HG03039 (cell line): ENCODE measurements around the gene COL5A1.

Experiments used
- ATAC-seq: cut with Tn5 transposase; IDR thresholded peaks from one replicate; pipeline ENCODE4 v1.9.1; 2021; ENCODE audit warnings: mild to moderate bottlenecking, moderate library complexity; ENCODE audit not compliant: unreplicated experiment

The COL5A1 gene

GRCh38 chr9:134722120-134722701, 80.6 kb downstream of the COL5A1 start:
- no peak for ATAC-seq

- no peak for ATAC-seq
Measured at GRCh38 chr9:134723037-134723436, 81.4 kb downstream of the COL5A1 start.

- ATAC-seq, result no peak
Measured at GRCh38 chr9:134723491-134724190, 82.0 kb downstream of the COL5A1 start.

GRCh38 chr9:134724202-134724911, 82.8 kb downstream of the COL5A1 start:
- no peak for ATAC-seq

GRCh38 chr9:134724912-134725604, 83.5 kb downstream of the COL5A1 start:
- no peak for ATAC-seq

- no peak for ATAC-seq
Measured at GRCh38 chr9:134725605-134725940, 84.0 kb downstream of the COL5A1 start.

- no peak for ATAC-seq
Measured at GRCh38 chr9:134726026-134726721, 84.6 kb downstream of the COL5A1 start.

- no peak for ATAC-seq
Measured at GRCh38 chr9:134726722-134727034, 85.1 kb downstream of the COL5A1 start.

- ATAC-seq, result no peak
Measured at GRCh38 chr9:134728021-134728795, 86.6 kb downstream of the COL5A1 start.

- no peak for ATAC-seq
Measured at GRCh38 chr9:134728801-134729495, 87.3 kb downstream of the COL5A1 start.

- ATAC-seq, result no peak
Measured at GRCh38 chr9:134730011-134730760, 88.6 kb downstream of the COL5A1 start.

GRCh38 chr9:134730761-134731496, 89.3 kb downstream of the COL5A1 start:
- ATAC-seq, result no peak

GRCh38 chr9:134731497-134732391, 90.1 kb downstream of the COL5A1 start:
- no peak for ATAC-seq

GRCh38 chr9:134732392-134733110, 90.9 kb downstream of the COL5A1 start:
- no peak for ATAC-seq

- ATAC-seq, result no peak
Measured at GRCh38 chr9:134733480-134734232, 92.1 kb downstream of the COL5A1 start.

GRCh38 chr9:134734270-134734669, 92.7 kb downstream of the COL5A1 start:
- no peak for ATAC-seq
